Suprapubic skin (tissue), 3 donors: ENCODE results near the gene SLC22A1.

Experiments used
- EP300 ChIP-seq: sonication (generic); formaldehyde crosslinking; IDR thresholded peaks from one replicate; pipeline ENCODE4 v1.6.1; 2017; ENCODE audit warnings: antibody characterized with exemption
- TF ChIP-seq, protein P1 (sequence below), 2 donors: fragments of 200-600 bp in 1 of 2; fragments of 450-650 bp in 1 of 2; sonication (generic) in 1 of 2; IDR thresholded peaks; one replicate each; pipeline ENCODE4 v1.5.1; 2016 to 2019; ENCODE audit warnings: antibody characterized with exemption in 2 of 2, mild to moderate bottlenecking in 1 of 2, moderate library complexity in 1 of 2

DNA sequence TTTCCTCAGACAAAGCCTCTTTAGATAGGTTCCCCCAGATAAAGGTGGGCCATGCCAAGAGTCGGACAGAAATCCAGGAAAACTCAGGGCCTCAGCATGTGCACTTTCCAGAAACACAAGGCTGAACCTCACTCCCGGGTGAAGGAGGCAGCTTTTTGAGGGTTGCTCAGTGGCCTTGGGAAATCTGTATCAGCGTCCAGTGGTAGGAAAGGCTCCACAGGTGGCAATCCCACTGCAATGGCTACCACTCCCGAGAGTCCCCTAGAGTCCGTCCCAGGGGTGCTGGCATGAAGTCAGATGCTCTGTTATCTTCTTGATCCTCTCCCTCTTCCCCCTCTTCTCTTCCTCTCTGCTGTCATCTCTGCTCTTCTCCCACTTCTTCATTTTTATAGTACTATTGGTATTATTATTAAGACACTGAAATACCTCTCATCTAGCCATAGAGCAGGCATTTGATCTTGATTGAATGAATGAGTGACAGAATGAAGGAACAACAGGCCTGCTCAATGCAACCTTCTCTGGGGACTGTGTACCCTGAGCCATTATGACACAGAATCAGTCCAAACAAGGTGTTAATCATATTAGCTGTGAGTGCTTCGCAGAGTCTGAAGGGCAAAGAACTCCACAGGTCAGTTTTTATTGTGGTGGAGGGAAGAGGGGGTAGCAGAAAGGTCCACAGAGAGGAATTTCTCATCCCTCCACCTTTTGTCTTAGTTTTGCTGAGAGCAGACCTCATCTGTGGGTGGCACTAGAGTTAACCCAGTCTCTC, 13.3 kb downstream of the SLC22A1 start:
- TF ChIP-seq, protein P1, sequence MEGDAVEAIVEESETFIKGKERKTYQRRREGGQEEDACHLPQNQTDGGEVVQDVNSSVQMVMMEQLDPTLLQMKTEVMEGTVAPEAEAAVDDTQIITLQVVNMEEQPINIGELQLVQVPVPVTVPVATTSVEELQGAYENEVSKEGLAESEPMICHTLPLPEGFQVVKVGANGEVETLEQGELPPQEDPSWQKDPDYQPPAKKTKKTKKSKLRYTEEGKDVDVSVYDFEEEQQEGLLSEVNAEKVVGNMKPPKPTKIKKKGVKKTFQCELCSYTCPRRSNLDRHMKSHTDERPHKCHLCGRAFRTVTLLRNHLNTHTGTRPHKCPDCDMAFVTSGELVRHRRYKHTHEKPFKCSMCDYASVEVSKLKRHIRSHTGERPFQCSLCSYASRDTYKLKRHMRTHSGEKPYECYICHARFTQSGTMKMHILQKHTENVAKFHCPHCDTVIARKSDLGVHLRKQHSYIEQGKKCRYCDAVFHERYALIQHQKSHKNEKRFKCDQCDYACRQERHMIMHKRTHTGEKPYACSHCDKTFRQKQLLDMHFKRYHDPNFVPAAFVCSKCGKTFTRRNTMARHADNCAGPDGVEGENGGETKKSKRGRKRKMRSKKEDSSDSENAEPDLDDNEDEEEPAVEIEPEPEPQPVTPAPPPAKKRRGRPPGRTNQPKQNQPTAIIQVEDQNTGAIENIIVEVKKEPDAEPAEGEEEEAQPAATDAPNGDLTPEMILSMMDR (IDR thresholded peaks at IDR 0.05), result no peak
- TF ChIP-seq EP300, result no peak
